HCT116 (cell line): ENCODE results near the gene CEND1.

Experiments
- EZH2 ChIP-seq: fragments of 200-600 bp; sonication (generic); IDR thresholded peaks from 2 replicates; pipeline ENCODE4 v1.6.1; 2017; ENCODE audit warnings: antibody characterized with exemption, mixed run types
- EZH2phosphoT487 ChIP-seq: fragments of 200-600 bp; IDR thresholded peaks from 2 replicates; pipeline ENCODE4 v1.6.1; 2018; ENCODE audit warnings: antibody characterized with exemption, borderline replicate concordance
- FOSL1 ChIP-seq: IDR thresholded peaks from 2 replicates; pipeline ENCODE4 v1.6.1; 2012; ENCODE audit warnings: low read depth
- JUND ChIP-seq: IDR thresholded peaks from 2 replicates; pipeline ENCODE4 v1.6.1; 2012
- POLR2A ChIP-seq: IDR thresholded peaks from 2 replicates; pipeline ENCODE4 v1.7.0; 2011; ENCODE audit warnings: borderline replicate concordance; ENCODE audit not compliant: insufficient read depth, insufficient read length; ENCODE audit errors: extremely low read depth
- POLR2AphosphoS5 ChIP-seq: IDR thresholded peaks from 2 replicates; pipeline ENCODE4 v1.6.1; 2011; ENCODE audit warnings: mild to moderate bottlenecking, low read depth, low read length, moderate library complexity
- SP1 ChIP-seq: IDR thresholded peaks from 2 replicates; pipeline ENCODE4 v1.6.1; 2012; ENCODE audit warnings: low read depth
- ZFX ChIP-seq: fragments of 450-650 bp; IDR thresholded peaks from 2 replicates; pipeline ENCODE4 v1.6.1; 2017
- ZNF274 ChIP-seq: fragments of 200-500 bp; sonication (Bioruptor generic); IDR thresholded peaks from 2 replicates; pipeline ENCODE4 v1.6.1; 2014; ENCODE audit warnings: mild to moderate bottlenecking, low read depth, low read length, inconsistent platforms
- TF ChIP-seq, protein P1 (sequence below), 3 experiments: fragments of 200-600 bp in 1 of 3; sonication (generic) in 1 of 3; IDR thresholded peaks in 2 of 3; conservative IDR thresholded peaks in 1 of 3; 2 replicates each; pipeline ENCODE4 v1.5.1; 2012 to 2017; ENCODE audit warnings: low read depth in 2 of 3, low read length in 2 of 3, antibody characterized with exemption in 1 of 3, borderline replicate concordance in 1 of 3, control low read depth in 1 of 3, mild to moderate bottlenecking in 1 of 3, mixed read lengths in 1 of 3, mixed run types in 1 of 3, moderate library complexity in 1 of 3; ENCODE audit not compliant: insufficient read depth in 1 of 3
- TF ChIP-seq, protein P2 (sequence below): IDR thresholded peaks from 2 replicates; pipeline ENCODE4 v1.6.1; 2012; ENCODE audit warnings: low read depth

DNA sequence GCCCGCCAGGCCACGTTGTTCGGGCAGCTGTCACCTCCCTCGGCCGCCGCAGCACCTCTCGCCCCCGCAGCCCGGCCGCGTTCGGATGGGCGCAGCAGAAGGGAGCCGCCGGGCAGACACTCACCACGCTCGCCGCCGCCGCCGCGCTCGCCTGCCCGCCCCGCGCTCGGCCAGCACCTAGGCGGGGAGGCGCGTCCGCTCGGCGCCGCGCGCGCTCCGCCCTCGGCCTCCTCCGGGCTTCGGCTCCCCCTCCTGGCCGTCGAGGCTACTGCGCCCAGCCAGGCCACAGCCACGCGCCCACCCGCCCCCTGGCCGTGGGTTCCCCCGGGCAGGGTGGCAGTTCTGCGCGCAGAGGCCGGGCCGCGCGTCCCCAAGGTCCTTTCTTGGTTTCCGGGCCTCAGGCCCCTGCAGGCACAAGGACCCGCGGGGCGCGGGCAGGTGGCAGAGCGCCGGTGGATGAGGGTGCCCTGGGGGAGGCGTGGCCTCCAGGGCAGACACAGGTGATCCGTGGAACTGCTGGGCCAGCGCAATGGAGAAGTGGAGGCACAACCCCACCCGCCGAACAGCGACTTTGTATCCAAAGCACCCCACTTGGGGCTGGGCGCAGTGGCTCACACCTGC lies 8.3 kb upstream of the CEND1 start, which contains the start of gene SLC25A22:
- TF ChIP-seq, protein P1, sequence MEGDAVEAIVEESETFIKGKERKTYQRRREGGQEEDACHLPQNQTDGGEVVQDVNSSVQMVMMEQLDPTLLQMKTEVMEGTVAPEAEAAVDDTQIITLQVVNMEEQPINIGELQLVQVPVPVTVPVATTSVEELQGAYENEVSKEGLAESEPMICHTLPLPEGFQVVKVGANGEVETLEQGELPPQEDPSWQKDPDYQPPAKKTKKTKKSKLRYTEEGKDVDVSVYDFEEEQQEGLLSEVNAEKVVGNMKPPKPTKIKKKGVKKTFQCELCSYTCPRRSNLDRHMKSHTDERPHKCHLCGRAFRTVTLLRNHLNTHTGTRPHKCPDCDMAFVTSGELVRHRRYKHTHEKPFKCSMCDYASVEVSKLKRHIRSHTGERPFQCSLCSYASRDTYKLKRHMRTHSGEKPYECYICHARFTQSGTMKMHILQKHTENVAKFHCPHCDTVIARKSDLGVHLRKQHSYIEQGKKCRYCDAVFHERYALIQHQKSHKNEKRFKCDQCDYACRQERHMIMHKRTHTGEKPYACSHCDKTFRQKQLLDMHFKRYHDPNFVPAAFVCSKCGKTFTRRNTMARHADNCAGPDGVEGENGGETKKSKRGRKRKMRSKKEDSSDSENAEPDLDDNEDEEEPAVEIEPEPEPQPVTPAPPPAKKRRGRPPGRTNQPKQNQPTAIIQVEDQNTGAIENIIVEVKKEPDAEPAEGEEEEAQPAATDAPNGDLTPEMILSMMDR (IDR thresholded peaks at IDR 0.05 in 2 of 3, conservative IDR thresholded peaks at IDR 0.05 in 1 of 3; ENCODE audit: borderline replicate concordance in 1 of 3, insufficient read depth in 1 of 3, low read depth in 2 of 3, low read length in 2 of 3) = peak in 2 of 3 experiments; percentile 60 to 69; a peak in 4 of 6 replicates
- no peak for TF ChIP-seq EZH2
- TF ChIP-seq POLR2A = peak; percentile 49
- TF ChIP-seq, protein P2, sequence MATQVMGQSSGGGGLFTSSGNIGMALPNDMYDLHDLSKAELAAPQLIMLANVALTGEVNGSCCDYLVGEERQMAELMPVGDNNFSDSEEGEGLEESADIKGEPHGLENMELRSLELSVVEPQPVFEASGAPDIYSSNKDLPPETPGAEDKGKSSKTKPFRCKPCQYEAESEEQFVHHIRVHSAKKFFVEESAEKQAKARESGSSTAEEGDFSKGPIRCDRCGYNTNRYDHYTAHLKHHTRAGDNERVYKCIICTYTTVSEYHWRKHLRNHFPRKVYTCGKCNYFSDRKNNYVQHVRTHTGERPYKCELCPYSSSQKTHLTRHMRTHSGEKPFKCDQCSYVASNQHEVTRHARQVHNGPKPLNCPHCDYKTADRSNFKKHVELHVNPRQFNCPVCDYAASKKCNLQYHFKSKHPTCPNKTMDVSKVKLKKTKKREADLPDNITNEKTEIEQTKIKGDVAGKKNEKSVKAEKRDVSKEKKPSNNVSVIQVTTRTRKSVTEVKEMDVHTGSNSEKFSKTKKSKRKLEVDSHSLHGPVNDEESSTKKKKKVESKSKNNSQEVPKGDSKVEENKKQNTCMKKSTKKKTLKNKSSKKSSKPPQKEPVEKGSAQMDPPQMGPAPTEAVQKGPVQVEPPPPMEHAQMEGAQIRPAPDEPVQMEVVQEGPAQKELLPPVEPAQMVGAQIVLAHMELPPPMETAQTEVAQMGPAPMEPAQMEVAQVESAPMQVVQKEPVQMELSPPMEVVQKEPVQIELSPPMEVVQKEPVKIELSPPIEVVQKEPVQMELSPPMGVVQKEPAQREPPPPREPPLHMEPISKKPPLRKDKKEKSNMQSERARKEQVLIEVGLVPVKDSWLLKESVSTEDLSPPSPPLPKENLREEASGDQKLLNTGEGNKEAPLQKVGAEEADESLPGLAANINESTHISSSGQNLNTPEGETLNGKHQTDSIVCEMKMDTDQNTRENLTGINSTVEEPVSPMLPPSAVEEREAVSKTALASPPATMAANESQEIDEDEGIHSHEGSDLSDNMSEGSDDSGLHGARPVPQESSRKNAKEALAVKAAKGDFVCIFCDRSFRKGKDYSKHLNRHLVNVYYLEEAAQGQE = no peak
- peak; percentile 51 for TF ChIP-seq POLR2AphosphoS5
- no peak for TF ChIP-seq FOSL1
- TF ChIP-seq JUND = no peak
- TF ChIP-seq EZH2phosphoT487 = no peak
- peak; percentile 29; the same call in 1 of the 2 replicates for TF ChIP-seq ZFX
- TF ChIP-seq ZNF274 = no peak
- no peak for TF ChIP-seq SP1
